Rectal smooth muscle tissue (tissue), 1 donor: ENCODE data around the gene RUNX1.
A peak's percentile ranks its signal among the peaks of the same experiment; 100 is the strongest.

Experiments used
- H3K27ac ChIP-seq: one replicate; pipeline ENCODE4 v1.7.0; 2013; ENCODE audit warnings: low read depth, low read length, inconsistent platforms
- H3K27me3 ChIP-seq: one replicate; pipeline ENCODE4 v1.7.0; 2013; ENCODE audit warnings: low read length; ENCODE audit not compliant: control insufficient read depth, insufficient read depth
- H3K36me3 ChIP-seq: one replicate; pipeline ENCODE4 v1.7.0; 2013; ENCODE audit warnings: low read length; ENCODE audit not compliant: control insufficient read depth, insufficient read depth
- H3K4me1 ChIP-seq: one replicate; pipeline ENCODE4 v1.7.0; 2013; ENCODE audit warnings: low read length; ENCODE audit not compliant: control insufficient read depth, insufficient read depth
- H3K4me3 ChIP-seq: one replicate; pipeline ENCODE4 v1.7.0; 2013; ENCODE audit warnings: low read length
- H3K9ac ChIP-seq: one replicate; pipeline ENCODE4 v1.7.0; 2013; ENCODE audit warnings: low read length

RUNX1 gene

DNA sequence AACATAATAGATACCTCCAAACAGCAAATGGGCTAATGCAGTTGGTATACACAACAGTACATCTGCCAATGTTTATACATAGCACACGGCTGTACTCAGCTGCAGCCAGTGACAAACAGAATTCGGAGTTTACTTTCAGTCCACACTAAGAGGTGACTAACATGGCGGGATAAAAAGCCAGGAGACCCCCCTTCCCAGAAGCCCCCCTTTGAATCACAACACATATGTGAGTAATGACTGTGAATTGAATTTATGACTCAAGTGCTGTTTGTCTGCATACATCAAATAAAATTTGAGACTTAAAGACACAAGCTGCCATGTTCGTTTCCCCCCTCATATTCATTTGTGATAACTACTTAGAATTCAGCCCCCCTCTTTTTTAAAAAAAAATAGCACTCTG lies 113.2 kb downstream of the RUNX1 start:
- no peak overlapping the region for H3K4me3 ChIP-seq
- no peak overlapping the region for H3K27ac ChIP-seq
- H3K4me1 ChIP-seq: no peaks in the 10 kb centered on the region
- no peaks in the 10 kb centered on the region for H3K36me3 ChIP-seq
- no peaks in the 10 kb centered on the region for H3K27me3 ChIP-seq
- H3K9ac ChIP-seq: no peak overlapping the region

DNA sequence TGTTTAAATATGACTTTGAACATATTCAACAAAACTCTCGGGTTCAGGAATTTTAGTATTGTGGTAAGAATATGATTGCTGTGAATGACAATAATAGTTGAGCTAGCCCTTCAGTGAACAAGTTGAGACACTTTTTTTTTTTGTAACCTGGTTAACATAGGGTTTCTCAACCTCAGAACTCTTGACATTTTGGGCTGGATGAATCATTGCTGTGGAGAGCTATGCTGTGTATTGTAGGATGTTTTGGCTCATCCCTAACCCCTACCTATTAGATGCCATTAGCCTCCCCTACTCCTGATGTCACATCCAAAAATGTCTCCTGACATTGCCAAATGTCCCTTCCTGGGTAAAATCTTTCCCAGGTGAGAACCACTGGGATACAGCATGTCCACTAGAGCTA lies 113.7 kb downstream of the RUNX1 start:
- Histone ChIP-seq H3K27me3 (no peaks in the 10 kb centered on the region), H3K4me1 (no peaks in the 10 kb centered on the region), H3K4me3 (no peak overlapping the region), H3K9ac (no peak overlapping the region), H3K27ac (no peak overlapping the region), H3K36me3 (no peaks in the 10 kb centered on the region)

- Histone ChIP-seq H3K36me3 (no peaks in the 10 kb centered on the region), H3K27ac (no peak overlapping the region), H3K9ac (no peak overlapping the region), H3K4me3 (no peak overlapping the region), H3K4me1 (no peaks in the 10 kb centered on the region), H3K27me3 (no peaks in the 10 kb centered on the region)
Measured at GRCh38 chr21:34934350-34934749, 114.8 kb downstream of the RUNX1 start.

- Histone ChIP-seq H3K9ac (no peak overlapping the region), H3K27ac (no peak overlapping the region)
Measured at GRCh38 chr21:34933609-34934335, 115.3 kb downstream of the RUNX1 start.

DNA sequence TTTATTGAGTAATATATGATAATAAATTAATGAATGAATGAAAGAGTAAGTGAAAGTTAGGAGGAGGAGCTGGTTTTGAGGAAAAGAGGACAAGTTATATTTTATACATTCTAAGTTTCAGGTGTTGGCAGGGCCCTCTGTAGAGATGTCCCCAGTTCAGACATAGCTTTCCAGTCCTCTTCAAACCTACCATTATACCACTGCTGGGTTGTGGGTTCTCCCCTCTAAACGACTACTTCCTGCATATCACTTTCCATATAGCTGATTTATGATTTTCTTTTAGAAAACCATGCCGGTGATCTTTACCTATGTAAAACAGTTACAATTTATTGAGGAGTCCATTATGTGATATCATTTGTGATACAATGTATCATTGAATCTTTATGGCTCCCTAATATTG lies 116.9 kb downstream of the RUNX1 start:
- no peaks in the 10 kb centered on the region for H3K27me3 ChIP-seq
- no peak overlapping the region for H3K27ac ChIP-seq
- H3K4me3 ChIP-seq: no peak overlapping the region
- H3K9ac ChIP-seq: no peak overlapping the region
- H3K36me3 ChIP-seq: no peaks in the 10 kb centered on the region
- no peaks in the 10 kb centered on the region for H3K4me1 ChIP-seq

More at GRCh38 chr21:34933609-34934335, 115.3 kb downstream of the RUNX1 start:
- H3K36me3 ChIP-seq: no peaks in the 10 kb centered on the region
- H3K4me3 ChIP-seq: peak overlapping the region; percentile 17
- H3K4me1 ChIP-seq: no peaks in the 10 kb centered on the region
- no peaks in the 10 kb centered on the region for H3K27me3 ChIP-seq

GRCh38 chr21:34930971-34931370 lies 118.1 kb downstream of the RUNX1 start:
- H3K4me1 ChIP-seq: no peaks in the 10 kb centered on the region
- H3K36me3 ChIP-seq: no peaks in the 10 kb centered on the region
- H3K9ac ChIP-seq: no peak overlapping the region
- H3K27me3 ChIP-seq: no peaks in the 10 kb centered on the region
- no peak overlapping the region for H3K27ac ChIP-seq
- no peak overlapping the region for H3K4me3 ChIP-seq

- Histone ChIP-seq H3K27me3 (no peaks in the 10 kb centered on the region), H3K4me3 (no peak overlapping the region)
Measured at GRCh38 chr21:34928637-34929036, 120.5 kb downstream of the RUNX1 start.

GRCh38 chr21:34927992-34928391 lies 121.1 kb downstream of the RUNX1 start:
- no peaks in the 10 kb centered on the region for H3K27me3 ChIP-seq
- H3K36me3 ChIP-seq: no peaks in the 10 kb centered on the region
- no peak overlapping the region for H3K9ac ChIP-seq
- H3K27ac ChIP-seq: no peak overlapping the region
- no peak overlapping the region for H3K4me3 ChIP-seq
- H3K4me1 ChIP-seq: no peaks in the 10 kb centered on the region

More at GRCh38 chr21:34928637-34929036, 120.5 kb downstream of the RUNX1 start:
- Histone ChIP-seq H3K4me1 (no peaks in the 10 kb centered on the region), H3K36me3 (no peaks in the 10 kb centered on the region), H3K27ac (no peak overlapping the region), H3K9ac (no peak overlapping the region)

DNA sequence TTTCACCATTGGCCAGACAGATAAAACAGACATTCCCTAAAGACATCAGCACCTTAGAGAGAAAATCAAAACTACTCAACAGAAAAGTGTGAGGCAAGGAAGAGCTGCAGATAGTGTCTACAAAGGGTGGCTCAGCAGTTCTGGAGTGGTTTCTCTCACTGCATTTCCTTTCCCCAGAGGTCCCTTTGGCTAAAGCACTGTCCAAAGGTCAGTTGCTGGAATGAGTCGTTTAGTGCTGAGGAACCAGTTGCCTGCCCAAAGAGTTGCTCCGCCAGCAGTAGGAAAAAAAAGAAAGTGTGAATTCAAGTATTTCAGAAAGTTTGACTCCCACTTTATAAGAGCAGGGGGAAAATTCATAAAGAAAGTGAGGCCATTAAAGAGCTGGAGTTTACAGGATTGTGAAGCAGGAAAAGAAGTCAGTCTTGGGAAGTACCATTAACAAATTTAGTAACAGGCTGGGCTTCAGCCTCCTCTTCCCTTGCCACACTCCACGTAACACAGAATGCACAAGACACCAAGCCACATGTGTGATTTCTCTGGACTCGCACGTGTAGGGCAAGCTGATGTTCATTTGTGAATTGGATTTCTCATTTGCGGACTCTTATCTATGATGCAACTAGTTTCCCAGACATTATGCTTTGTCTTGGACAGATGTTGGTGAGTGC lies 122.2 kb downstream of the RUNX1 start:
- no peak overlapping the region for H3K4me3 ChIP-seq
- H3K4me1 ChIP-seq: no peaks in the 10 kb centered on the region
- H3K9ac ChIP-seq: no peak overlapping the region
- no peaks in the 10 kb centered on the region for H3K27me3 ChIP-seq
- no peak overlapping the region for H3K27ac ChIP-seq
- no peaks in the 10 kb centered on the region for H3K36me3 ChIP-seq

GRCh38 chr21:34925597-34925996 lies 123.5 kb downstream of the RUNX1 start:
- Histone ChIP-seq H3K27ac (no peak overlapping the region), H3K27me3 (no peaks in the 10 kb centered on the region), H3K4me1 (no peaks in the 10 kb centered on the region), H3K36me3 (no peaks in the 10 kb centered on the region), H3K4me3 (no peak overlapping the region), H3K9ac (no peak overlapping the region)

GRCh38 chr21:34924771-34925419 lies 124.2 kb downstream of the RUNX1 start:
- no peak overlapping the region for H3K4me3 ChIP-seq
- H3K36me3 ChIP-seq: no peaks in the 10 kb centered on the region
- no peaks in the 10 kb centered on the region for H3K27me3 ChIP-seq
- H3K27ac ChIP-seq: no peak overlapping the region
- H3K9ac ChIP-seq: no peak overlapping the region
- no peaks in the 10 kb centered on the region for H3K4me1 ChIP-seq

GRCh38 chr21:34924194-34924593 lies 124.9 kb downstream of the RUNX1 start:
- Histone ChIP-seq H3K27me3 (no peaks in the 10 kb centered on the region), H3K4me1 (no peaks in the 10 kb centered on the region), H3K4me3 (no peak overlapping the region), H3K36me3 (no peaks in the 10 kb centered on the region), H3K27ac (no peak overlapping the region), H3K9ac (no peak overlapping the region)
